Stimulated activated CD8-positive, alpha-beta memory T cell treated with anti-CD3 and anti-CD28 coated beads, Interleukin-2, amount 100 ng/mL, for 48 hours (primary cell): ENCODE measurements around the gene BAIAP2L2.

ENCODE experiments used
- DNase-seq, 2 donors: peaks; one replicate each; pipeline ENCODE4 v3.0.0-alpha.2; 2020; ENCODE audit warnings: low read depth in 2 of 2

BAIAP2L2 gene

DNA sequence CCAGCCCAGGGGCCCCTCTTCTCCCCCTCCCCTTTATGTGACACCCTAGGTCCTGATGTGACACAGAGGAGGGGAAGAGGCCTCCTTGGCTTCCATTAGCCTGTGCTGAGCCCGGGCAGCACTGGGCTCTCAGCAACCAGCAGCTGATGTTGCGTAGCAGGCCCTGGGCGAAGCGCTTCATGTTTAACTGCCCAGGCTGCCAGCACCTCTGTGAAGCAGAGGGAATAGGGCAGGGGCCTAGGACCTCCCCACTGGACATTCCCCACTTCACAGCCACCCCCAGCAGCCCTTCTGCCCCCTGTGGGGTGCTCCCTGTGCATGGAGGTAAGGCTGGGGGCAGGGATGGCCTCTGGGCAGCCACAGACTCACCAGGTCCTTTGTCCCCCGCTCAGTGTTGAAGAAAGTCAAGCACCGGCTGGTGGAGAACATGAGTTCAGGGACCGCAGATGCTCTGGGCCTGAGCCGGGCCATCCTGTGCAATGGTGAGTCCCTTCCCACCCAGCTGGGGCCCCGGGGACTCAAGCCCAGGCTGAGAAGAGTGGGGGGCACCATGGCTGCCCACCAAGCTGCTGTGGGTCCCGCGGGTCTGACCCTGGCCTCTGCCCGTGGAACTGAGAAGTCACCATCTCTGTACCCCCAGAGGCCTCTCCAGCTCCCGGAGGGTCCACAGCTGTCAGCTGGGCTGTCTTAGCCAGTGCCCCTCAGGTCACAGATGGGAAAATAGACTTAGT, 41.7 kb downstream of the BAIAP2L2 start:
- DNase-seq, result no peak

DNA sequence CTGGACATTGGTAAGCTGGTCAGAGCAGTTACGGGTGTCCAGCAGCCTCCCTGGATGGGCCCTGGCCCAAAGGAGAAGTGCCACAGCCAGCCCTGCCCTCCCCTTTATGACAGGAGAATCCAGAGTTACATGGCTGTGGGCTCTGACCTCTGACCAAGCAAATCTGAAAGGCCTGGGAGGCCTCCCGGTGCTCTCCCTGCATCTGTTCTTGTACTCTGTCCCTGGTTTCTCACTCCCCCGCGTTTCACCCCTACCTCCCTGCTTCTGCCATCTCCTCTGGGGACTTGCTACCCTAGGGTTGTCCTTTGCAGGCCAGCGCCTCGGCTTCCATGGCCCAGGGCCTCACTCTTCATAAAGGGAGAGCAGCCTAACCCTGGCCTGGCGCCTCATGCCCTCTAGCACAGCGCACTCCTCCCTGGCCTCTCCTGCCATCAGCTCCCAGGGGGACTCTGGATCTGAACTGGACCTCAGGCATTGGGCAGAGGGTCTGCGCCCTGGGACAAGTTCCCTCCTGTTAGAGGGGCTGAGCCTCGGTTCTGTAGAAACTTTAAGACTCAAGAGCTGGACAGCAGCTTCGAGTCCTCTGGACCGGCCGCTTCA, 42.6 kb downstream of the BAIAP2L2 start:
- DNase-seq, result no peak

DNA sequence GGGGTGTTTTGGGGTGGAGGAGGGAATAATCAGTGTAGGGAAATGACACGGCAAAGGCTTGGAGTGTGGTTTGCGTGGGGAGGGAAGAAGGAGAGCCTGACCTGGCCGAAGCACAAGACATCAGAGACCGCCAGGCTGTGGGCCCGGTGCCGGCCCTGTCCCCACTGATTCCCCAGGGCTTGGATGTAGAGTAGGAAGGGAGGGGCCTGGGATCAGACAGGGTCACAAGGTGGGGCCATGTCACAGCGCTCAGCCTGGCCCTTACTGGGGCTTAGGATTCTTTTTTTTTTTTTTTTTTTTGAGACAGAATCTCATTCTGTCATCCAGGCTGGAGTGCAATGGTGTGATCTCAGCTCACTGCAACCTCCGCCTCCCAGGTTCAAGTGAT, 43.5 kb downstream of the BAIAP2L2 start:
- no peak for DNase-seq

DNA sequence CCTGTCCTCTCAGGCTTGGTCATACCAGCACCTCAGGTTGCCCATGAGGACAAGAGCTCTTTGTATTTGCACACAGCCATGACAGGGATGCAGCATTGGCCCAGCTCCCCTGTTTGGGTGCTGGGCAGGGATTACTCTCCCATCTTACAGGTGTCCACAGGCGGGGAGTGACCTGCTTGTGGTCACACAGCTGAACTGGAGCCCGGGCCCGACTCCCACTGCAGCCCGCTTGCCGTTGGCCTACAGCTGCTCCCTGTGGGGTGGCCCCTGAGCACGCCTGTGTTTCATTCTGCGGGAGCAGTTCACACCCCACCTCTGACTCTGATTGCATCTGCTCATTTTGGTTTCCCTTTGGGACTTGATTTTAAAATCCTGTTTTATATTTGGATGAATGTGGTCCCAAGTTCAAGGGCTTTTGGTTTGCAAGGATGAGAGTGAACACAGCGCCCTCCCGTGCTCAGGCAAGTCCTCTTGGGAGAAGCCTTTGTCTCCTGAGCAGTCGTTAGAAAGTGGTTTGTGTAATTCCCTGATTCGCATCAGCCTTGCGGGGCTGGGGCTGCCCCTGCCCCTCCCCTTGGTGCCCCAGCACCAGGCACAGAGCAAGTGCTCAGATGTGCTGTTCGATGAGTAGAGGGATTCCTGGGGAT, 44.0 kb downstream of the BAIAP2L2 start:
- no peak for DNase-seq

DNA sequence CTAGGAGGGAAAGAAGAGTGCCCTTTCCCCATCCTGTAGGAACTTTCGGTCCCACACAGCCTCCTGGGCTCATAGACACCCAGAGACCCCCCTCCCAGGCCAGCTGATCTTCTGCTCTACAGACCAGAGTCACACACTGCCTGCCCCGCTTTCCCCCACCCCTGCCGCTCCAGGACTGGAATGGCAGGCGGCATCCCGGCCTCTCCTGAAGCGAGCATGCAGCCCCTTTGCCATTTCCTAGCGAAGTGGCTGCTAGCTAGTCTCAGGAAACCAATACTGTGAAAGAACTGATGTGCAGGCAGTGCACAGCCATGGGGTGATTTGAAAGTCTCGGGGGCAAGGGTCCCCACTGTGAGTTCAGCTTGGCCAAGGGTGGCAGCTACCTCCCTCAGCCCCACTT, 44.9 kb downstream of the BAIAP2L2 start:
- DNase-seq, result no peak

DNA sequence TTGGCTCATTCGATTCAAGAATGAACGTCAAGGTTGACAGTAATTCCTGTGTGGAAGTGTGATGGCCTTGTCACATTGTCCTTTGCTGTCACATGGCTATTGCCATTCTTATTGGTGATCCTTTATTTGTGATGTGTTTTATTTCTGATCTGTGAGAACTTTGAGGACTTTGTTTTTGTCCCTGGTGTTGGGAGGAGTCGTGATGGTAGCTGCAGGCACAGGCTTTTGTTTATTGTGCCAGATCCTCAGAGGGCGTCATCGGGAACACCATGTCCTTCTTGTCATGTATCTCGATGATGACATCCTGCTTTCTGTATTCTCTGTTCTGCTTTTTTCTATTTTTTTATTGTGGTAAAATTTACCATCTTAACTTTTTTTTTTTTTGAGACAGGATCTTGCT, 47.7 kb downstream of the BAIAP2L2 start:
- no peak for DNase-seq

DNA sequence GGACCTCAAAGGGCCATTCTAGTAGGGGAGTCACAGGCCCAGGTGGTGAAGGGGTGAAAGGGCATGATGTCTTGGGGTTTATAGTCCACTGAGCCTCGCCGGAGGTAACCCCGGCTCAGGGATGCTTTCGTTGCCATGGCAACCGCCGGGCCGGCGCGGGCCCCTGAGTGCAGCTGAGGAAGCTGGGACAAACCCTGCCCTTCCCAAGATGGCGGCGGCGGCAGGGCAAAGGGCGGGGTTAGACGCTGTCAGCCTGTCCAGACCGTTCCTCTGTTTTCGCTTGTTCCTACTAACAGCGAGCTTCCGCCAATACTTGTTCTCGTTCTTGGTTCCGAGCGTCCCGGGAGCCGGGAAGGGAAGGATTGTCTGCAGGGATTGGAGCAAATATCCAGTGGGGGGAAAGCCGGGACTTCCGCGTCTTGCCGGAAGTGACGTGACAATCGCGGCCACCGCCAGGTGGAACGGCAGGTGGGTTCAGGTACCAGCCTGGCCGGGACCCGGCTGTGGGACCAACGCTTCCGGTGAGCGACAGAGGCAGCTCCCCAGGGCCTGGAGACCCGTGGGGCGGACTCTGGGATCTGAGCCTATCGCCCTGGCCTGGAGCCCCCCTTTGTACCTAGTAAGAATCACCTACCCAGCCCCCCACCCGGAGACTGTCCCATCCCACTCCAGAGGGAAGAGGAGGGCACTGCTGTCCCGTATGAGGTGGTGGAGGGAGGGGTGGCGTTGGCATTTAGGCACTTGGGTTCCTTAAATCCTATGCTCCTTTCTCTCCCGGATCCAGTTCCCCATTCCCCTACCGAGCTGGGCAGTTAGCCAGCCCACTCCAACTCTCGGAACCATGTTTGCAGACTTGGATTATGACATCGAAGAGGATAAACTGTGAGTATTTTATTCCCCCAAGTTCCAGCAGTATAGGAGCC, 53.3 kb downstream of the BAIAP2L2 start, which contains the start of gene PICK1:
Gene PICK1, plus strand, starts transcription at position 436 of the 923 bp plus-strand sequence. Its CDS starts 406 bp downstream, at position 842.
- DNase-seq, result peak; percentile 68 to 75

DNA sequence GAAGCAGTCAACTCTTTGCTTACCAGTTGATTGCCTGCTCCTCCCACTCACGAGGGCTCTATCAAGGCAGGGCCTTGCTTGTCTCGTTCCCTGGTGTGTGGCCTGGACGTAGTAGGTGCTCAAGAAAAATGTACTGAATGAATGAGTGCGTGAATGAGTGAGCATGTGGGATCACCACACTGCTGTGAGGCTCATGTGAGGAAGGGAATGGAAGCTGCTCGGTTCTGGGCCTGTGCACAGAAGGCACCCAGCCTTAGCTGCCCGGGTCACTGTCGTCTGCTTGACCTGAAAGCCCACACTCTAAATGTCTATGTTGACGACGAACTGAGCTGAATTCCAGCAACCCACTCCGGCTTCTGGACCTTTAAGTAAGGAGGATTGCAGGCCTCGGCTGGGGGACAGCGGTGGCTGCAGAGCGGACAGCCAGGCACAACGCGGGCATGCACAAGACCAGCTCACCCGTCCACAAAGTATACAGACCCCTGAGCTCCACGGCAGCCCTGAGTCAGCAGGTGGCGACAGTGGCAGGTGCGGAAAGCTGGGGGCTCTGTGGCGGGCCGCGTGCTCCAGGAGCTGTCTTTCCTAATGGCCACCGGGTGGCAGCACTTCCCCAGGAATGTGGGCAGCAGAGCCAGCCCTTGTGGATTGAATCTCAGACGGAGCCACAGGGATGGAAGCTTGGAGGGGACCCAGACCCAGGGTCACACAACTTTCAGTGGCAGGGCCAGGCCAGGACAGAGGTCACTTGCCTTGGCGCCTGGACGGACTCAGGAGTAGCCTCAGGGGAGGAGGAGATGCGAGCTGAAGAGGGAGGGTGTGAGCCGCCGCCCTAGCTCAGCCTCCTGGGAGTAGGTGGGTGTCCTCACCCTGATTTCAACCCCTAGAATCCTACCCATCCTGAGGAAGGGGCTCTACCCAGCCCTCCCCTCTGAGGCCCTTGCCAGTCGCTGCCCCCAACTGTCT, 58.3 kb downstream of the BAIAP2L2 start:
- DNase-seq, result peak; percentile 66 to 67

DNA sequence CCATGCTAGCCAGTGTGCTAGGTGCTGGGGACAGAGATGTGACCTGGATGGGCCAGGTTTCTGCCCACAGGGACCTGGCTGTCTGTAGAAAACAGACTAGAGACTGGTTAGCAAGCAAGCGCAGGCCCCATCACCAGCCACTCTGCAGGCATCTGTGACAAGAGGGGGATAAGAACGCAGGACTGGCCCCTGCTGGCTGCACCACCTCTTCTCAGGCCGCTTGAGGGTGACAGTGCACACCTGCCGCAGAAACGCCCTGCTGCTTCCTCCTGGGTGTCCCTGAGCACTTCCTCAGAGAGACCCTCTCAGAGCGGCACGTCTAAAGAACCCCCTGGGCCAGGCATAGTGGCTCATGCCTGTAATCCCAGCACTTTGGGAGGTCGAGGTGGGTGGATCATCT, 59.2 kb downstream of the BAIAP2L2 start:
- DNase-seq, result no peak

DNA sequence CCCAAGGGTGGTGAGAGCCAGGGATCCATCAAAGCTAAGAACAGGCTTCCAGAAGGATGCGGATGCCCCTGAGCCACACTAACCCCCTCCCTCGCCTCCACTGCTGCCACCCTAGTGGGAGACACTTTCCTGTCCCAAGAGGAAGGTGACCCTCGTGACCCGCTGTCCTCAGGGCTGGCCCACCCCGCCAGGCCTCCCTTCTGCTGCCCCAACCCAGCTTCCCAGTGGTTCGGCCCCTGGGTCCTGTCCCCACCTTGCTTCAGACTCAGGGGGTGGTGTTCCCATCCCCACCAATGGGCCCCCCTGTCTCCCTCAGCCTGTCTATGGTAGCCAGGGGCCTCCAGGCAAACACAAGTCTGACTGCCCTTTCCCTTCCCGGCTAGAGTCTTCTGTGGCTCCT, 59.8 kb downstream of the BAIAP2L2 start:
- no peak for DNase-seq

DNA sequence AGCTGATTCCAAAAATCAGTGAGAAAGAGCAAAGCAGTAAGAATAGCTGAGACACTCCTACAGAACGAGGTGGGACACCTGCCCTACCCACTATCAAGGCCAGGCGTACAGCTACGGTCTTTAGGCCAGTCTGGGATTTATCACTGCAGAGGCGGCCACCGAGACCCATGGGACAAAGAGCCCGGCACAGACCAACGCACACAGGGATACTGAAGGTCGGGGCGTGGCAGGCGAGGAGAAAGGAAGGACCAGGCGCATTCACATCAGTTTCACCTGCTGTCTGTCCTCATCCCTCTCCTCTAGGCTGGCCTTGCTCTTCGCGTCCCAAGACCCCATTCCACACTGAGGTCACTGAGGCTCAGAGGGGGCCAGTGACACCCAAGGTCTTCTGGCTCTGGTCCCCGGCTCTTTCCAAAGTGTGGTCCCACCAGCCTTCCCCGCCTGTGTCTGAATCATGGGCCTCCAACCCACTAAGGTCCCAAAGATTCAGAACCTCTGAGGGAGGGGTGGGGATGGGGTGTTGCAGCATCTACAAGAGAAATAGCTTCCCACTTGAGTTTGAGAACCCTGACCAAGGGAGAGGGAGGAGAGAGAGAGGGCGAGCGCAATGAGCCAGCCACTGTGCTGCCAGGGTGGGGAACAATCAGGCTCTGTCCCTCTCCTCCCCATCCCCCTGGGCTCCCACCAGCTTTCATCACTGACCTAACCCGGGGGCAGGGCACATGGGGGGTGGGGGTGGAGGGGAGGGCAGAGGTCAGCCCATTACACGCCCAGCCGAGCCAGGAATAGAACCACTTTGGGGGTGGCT, 60.5 kb downstream of the BAIAP2L2 start:
- no peak for DNase-seq

DNA sequence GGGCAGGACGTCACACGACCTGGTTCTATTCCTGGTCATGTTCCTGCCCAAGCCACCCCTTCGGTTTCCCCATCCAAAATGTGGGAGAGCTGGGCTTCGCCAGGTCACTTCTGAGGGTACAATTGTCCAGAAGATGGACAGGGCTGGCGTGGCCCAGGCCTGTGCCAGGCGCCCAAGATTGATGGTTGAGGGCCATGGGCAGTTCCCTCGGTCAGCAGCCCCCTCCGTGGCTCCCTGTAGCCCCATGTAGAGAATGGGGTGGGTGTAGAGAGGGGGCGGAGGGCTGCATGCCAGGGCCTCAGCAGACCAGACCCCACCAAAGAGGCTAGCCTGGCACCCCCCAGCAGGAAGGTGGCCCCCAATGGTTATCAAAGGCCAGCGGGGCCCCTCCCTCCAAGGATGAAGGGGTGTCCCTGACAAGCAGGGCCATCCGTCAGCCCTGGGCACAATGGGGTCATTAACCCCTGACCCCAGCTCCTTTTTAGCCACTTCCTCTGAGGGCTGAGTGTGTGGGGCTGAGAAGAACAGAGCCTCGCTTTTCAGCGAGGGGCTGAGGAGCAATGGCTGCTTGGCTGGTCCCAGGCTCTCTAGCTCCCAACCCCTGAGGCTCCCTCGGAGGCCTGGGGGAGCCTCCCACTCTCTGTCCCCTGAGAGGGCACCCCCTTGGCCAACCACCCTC, 64.3 kb downstream of the BAIAP2L2 start:
- no peak for DNase-seq

DNA sequence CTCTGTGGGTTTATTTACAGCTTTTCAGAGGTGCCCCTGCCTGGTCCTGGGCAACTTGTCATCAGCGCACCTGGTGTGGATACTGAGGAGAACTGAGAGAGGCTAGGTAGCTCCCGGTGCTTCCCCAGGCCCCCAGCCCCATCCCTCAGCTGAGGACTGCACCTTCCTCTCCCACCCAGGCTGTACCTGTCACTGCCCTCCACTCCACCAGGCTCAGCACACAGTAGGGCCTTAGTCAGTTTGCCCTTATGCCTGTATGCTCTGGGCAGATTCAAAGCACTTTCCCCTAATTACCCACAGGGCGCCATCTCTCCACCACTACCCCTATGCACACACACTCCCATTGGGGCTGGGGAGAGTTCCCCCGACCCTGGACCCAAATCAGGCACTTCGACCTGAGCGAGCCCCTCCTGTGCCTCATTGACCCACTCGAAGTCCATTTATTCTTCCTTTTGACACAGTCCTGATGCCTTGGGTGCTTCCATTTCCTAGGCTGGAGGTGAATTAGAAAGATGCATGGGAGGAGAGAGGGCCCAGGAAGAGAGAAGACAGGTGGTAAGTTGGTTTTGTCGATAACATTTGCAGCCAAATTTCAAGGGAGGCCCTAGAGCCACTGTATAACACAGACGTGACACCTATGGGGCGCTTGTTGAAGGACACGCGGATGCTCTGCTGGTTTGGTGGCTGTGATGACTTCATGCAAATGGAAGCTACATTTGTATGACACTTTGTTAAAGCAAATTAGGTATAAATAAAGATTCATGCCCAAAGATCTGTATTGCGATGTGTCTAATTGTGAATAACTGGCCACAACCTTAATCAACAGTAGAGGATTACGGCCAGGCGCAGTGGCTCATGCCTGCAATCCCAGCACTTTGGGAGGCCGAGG, 67.1 kb downstream of the BAIAP2L2 start:
- DNase-seq, result no peak

DNA sequence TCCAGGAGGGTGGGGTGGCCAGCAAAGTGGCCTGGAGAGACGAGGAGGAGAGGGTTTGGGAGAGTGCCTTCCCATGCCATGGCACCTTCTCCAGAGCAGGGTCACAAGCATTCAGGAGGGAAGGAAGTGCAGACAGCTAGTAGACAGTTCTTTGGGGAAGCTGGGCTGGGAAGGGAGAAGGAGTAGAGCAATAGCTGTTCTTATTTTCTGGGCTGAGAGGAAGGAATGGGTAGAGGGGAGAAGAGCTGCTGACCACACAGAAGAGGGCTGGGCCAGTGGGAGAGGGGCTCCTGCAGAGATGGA, 68.0 kb downstream of the BAIAP2L2 start:
- no peak for DNase-seq

DNA sequence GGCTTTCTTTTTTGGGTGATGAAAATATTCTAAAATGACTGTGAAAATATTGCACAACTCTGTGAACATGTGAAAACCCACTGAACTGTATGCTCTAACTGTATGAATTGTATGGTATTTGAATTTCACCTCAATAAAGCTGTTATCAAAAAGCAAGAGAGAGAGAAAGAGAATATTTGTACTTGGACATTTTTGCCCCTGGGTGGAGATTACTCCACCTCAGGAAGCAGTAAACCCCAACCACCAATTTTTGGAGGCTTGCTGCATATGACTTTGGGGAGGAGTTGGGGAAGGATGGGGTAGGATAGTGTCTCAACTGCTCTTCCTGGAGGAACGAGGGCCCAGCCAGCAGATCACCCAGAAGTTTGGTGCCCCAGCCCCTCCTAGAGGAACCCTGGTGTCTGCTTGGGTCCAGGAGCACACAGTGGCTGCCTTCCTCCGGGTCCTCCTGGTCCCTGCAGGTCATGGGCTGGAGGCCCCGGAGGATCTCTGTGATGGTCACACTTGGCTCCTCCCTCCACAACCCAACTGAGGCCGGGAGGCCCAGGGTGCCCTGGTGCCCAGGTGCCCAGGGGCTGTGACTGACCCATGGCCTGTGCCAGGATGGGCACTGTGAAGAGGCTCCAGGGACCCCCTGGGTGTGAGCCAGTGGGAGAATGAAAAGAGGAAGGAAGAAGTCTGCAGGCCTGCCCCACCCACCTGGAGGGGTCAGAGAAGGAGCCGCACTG, 68.6 kb downstream of the BAIAP2L2 start:
- DNase-seq, result no peak

DNA sequence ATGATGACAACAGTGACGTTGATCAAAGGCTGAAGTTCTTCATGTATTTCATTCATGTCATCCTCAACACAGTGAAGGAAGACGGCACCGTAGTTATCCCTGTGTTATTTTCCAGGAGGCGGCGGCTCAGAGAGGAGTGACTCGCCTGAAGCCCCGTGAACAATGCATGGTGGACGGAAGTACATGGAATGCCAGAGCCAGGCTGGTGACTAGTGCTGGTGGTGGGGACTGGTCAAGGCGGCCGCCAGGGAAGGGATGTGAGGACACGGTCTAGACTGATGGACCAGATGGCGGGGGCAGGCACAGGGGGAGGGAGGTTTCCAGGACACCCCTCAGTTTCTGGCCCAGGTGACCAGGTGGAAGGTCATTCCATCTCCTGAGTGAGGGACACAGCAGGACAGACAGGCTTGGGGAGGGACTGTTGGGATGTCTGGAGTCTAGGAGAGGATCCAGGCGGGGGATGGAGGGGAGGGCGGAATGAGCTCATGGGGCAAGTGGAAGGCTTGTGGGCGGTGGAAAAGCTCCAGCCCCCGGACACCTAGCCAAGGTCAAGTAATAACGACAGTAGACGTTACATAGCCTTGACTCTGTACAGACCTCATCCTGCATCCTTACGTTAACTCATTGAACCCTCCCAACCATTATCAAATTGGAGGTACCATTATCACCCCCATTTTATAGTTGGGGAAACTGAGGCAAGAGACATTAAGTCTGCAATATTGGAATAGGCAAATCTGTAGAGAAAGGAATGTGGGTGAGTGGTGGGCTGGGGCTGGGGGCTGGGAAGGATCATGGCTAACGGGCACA, 69.3 kb downstream of the BAIAP2L2 start:
- no peak for DNase-seq
